HT-29 (cell line): ENCODE measurements around the gene CRISPLD2. TPM values are rescaled to one million over a fixed set of nuclear protein-coding genes. Genes with fewer than 3 reads are reported as not detected.

Experiments used
- DNase-seq: peaks from one replicate; pipeline ENCODE4 v3.0.0-alpha.2; 2015; ENCODE audit warnings: low spot score
- total RNA-seq: library from RNA; depleted of rRNA; stranded (reverse); fragments of >200 nt; shearing (Covaris generic); gene quantifications from 2 replicates; pipeline ENCODE4 v1.2.3, GENCODE V29; 2014; rRNA removed

Gene CRISPLD2, protein sequence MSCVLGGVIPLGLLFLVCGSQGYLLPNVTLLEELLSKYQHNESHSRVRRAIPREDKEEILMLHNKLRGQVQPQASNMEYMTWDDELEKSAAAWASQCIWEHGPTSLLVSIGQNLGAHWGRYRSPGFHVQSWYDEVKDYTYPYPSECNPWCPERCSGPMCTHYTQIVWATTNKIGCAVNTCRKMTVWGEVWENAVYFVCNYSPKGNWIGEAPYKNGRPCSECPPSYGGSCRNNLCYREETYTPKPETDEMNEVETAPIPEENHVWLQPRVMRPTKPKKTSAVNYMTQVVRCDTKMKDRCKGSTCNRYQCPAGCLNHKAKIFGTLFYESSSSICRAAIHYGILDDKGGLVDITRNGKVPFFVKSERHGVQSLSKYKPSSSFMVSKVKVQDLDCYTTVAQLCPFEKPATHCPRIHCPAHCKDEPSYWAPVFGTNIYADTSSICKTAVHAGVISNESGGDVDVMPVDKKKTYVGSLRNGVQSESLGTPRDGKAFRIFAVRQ
- 0.74 and 0.78 TPM in 2 replicates for total RNA-seq

DNA sequence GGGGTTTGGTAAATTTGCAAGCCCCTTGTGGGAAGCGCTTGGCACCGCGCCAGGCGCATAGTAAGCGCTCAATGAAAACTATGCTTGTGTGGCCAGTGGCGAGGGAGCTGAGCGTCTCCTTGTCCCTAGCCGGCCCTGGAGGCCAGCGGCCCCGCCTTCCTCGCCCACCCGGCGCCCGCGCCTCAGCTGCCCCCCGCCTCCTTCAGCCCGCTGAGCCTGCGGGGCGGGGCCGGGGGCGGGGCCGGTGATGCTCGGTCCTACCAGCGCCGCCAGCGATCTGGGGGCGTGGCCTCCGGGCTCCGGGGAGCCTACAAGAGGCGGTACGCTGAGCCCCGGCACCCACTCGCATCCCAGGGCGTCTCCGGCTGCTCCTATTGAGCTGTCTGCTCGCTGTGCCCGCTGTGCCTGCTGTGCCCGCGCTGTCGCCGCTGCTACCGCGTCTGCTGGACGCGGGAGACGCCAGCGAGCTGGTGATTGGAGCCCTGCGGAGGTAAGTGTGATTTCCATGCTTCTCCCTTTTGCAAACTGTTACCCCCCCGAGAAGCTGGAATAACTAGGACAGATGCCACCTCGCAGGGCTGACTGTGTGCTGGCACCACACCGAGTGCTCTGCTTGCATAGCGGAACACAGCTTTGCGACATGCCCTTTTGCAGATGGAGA lies at the start of gene CRISPLD2:
Gene CRISPLD2, plus strand, starts transcription at position 342 of the 661 bp plus-strand sequence. CDS start 18,511 bp downstream, outside the sequence.
- DNase-seq: peak; percentile 73

DNA sequence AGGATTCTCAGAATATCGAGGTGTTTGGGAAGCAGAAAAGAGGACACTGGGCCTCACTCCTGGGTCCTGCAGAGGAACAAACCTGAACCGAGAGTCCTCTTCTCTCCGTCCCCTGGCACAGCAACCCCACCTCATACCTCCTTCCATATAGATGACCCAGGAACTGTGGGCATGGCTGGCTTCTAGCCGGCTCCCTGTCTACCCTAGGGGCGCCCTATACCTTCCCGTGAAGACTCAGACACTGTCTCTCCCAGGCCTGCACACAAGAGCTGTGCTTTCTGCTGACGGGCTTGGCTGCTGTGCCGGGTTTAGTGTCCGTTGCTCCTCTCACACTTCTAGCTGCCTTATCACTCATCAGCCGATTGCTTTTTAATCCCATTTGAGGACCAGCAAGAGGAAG lies 46.5 kb upstream of the CRISPLD2 start:
- no peak for DNase-seq

DNA sequence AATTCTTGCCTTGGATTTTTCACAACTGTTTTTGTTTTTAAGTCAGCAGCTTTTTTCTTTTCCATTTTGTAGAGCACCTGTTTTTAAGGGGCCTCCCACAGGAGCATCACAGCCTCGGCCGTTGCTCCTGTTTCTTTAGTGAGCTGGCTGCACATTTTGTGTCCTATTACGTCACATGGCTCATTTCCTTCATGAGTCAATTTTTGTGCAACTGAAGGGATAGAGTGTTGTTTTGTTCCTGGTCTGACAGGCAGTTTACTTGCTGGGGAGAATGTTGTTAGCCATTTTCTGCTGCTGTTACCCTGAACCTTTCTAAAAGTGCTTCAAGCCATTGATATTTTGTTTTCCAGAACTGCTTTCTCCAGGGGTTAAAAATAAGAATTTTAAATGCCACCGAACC lies 45.0 kb upstream of the CRISPLD2 start:
- no peak for DNase-seq

DNA sequence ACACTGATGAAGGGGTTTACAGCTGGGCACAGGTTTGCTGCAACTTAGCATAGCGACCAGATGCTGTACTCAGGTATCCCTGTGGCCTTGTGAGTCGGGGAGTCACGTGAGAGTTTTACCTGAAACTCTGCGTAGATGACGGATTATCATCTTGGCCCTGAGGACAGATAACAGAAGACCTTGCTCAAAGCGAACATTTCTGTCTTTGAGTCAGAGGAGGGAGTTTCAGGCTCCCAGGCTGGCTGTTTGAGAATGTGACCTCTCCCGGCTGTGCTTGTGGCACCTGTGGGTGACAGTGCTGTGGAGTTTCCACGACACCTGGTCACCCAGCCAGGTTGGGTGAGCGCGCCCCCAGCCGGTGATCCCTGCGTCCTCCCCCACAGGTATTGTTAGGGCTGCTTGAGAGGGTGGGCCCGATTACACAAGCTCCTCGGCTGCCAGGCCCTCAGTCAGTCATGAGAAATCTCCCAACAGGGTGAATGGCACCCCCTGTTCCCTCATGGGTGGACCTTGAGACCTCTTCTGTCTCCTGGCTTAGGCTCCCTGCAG lies 44.4 kb upstream of the CRISPLD2 start:
- no peak for DNase-seq

DNA sequence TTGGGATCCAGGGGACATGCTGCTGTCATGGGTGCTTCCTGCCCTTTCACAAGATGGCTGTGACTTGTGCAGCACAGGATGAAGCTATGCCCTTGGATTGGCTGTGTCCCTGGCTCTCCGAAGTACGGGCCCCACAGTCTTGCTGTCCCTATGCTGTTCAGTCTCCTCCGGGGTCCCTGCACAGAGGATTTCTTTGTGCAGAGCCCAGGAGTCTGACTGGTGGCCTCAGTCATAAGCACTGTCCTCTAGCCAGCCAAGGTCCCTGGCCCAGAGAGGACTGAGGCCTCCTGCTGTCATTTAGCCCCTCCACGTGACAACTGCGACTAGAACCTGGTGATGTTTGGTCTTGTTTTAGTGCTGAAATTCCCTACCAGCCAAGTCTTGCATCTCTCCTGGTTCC lies 42.4 kb upstream of the CRISPLD2 start:
- DNase-seq: no peak

DNA sequence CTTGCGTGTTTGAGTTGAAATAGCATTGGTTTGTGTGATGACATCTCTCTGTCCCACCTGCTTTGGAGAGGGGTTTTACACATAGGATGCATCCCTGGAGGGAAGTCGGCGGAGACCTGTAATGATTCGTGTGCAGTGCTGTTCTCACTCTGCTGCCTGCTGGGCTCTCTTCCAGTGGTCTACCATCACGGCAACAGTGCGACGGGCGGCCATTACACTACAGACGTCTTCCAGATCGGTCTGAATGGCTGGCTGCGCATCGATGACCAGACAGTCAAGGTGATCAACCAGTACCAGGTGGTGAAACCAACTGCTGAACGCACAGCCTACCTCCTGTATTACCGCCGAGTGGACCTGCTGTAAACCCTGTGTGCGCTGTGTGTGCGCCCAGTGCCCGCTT lies 41.1 kb upstream of the CRISPLD2 start:
- no peak for DNase-seq

DNA sequence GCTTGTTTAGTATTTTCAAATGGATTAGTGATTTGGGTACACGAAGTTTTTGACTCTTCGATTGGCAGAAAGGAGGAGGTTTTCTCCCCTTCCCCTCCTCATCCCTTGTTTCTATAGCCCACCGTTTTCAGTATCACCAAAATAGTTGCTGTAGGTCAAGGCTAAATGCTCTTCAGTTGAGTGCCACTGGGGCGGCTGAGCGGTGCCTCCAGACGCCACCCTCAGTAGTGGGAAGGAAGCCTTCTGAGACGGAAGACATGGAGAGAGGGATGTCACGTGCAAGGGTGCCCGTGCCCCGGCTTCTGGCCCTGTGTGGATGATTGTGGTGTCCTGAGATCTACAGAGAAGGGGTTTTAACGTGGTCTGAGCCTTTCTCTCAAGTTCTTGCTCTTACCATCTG lies 39.7 kb upstream of the CRISPLD2 start:
- no peak for DNase-seq

DNA sequence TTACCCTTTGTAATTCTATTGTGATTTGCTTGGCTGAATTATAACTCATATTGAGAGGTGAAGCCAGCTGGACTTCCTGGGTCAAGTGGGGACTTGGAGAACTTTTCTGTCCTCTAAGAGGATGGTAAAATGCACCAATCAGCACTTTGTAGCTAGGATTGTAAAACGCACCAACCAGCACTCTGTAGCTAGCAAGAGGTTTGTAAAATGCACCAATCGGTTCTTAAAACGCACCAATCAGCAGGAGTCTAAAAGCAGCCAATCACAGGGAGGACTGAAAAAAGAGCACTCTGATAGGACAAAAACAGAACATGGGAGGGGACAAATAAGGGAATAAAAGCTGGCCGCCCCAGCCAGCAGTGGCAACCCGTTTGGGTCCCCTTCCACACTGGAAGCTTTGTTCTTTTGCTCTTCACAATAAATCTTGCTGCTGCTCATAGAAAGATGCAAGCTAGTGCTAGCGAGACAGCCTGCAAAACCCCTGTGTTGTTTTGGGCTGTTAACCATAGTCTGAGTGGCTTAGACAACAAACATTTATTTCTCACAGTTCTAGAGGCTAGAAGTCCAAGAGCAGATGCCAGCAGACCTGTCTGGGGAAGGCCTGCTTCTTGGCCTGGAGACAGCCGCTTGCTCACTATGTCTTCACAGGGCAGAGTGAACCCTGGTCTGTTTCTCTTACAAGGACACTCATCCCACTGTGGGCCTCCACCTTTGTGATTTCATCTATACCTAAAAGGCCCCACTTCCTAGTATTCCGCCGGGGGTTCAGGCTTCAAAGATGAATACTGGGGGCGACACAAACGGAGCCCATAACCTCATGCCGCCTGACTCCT lies 39.0 kb upstream of the CRISPLD2 start:
- DNase-seq: peak; percentile 5

DNA sequence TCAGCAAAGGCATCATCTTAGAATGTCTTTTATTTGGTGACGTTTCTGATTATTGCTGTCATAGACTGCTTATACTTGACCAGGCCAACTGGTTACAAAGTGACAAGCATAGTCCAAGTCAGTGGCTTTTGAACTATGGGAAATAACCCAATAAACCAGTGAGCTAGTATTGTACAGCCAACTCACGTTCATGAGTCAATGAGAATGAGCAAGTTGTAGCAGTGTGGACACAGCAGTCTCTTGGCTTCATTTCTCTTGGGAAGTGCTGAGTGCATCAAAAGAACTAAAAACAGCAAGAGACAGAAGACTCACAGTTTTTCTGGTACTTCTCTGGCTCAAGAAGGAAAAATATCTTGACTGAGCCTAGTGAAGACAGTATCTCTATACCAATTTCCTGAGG lies 36.9 kb upstream of the CRISPLD2 start:
- no peak for DNase-seq

DNA sequence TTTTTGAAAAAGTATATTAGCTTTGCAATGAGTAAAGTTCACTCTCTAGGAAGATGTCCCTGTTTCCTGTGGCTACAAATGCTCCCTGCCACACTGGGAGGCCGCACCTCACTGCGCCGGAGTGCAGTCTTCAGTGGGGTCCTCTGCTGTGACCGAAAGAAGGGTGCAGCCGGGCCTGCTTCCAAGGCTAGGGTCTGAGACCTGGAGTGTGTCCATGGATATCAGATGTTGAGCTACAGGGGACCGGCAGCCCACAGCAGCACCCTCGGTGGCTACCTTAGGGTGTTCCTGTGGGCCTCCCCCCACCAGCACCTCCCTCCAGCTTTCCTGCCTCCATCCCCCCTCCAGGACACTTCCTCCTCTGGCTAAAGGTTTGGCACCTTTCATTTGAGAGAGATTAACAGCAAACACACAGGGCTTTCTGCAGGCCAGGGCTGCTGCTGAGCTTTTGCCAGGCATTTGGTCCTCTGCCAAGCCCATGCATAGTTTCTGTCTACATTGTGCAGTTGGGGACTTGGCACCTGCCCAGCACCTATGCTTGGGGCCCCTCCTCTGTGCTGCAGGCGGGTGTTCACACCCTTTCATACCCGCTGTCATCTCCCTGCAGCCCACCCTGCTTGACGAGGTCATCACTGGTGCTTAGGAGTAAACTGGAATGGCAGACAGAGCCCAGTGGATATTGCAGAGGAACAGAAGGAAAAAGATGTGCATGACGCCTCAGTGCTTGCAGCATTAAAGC lies 33.8 kb upstream of the CRISPLD2 start:
- no peak for DNase-seq

DNA sequence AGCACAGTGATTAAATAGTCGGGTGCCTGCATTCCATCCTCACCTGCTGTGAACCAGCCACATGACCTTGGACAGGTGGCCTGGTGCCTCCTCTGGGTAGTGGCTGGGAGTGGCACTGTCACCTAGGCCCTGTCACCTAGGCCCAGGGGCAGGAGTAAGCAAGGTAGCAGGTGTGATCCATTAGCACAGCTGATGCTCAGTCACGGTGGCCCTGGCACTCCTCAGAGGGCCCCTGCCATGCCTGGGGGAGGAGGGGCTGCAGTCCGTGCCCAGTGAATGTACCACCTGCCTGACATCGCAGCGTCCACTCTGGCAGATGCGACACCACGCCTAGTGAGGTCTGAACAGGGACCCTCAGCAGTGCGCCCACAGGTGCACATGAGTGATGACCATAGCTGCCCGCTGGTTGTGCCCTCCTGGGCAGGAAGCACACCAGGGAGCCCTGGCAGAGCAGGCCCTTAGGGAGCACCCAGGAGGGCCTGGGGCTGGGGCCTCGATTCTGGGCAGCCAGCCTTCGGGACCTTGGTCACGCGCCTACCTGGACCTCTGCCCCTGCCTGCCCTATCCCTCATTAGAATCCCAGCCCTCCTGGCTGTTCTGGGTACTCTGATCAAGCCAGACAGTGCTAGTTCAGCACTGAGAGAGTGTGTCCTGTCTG lies 33.1 kb upstream of the CRISPLD2 start:
- no peak for DNase-seq

DNA sequence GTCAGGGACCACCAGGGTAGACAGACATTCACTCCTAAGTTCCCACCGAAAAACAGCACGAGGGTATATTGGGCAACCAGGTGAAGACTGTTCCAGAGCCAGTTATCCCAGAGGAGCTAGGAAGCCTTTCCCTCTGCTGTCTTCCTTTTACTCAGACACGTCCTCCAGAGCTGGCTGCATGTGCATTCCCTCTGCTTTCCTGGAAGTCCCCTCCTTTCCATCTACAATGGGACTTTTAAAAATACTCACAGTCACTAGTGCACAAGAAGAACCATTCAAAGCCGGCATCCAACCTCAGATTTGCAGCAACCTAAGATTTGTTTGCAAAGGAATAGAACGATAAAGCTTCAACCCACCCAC lies 32.5 kb upstream of the CRISPLD2 start:
- no peak for DNase-seq

DNA sequence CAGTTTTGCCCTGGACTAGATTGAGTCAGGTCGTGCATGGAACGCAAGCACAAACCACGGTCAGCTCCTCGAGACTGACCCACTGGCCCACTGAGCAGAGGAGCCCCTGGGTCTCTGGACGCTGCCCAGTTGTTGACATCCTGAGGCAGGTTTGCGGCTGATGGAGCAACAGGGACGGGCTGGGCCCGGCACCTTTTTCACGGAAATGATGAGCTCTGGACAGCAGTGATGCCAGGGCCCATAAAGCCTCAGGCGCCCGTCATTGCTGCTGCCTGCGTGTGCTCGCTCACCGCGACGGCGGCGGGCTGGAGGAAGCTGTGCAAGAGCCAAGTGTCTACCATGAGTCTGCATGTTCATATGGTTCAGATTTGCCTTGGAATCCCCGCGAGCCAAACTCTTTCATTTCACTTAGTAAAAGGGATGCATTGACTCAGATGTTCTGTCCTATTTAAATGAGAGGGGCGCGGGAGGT lies 30.8 kb upstream of the CRISPLD2 start:
- no peak for DNase-seq

DNA sequence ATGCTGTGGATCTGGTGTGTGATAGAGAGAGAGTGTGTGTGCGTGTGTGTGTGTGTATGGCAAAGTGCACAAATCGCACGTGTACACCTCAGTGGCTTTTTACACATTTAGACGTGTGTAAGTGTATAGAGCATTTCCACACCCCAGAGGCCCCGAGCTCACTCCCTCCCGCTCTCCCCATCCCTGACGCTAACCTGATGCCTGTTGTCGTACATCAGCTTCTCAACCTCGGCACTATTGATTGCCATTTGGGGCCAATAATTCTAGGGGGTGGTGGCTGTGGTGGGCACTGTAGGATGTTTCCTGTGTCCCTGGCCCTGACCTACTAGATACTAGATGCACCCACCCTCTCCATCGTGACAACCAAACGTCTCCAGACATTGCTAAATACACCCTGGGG lies 30.4 kb upstream of the CRISPLD2 start:
- DNase-seq: no peak

DNA sequence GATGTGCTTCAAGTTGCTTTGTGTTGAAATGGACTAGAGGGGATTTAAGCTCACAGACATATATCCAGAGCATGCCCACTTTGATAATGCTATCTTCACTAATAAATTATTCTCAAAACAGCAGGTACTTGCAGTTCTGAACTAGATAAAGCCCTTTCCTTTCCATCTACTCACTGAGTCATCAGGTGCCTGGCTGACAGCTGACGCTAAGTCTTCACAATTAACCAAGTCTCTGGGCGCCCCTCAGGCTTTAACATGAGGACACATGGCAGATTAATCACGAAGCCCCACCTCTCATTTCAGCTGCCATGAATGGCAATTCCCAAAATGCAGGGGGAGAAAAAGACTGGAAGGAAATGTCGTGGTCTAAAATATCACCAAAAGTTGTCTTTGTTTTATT lies 29.5 kb upstream of the CRISPLD2 start:
- DNase-seq: no peak

DNA sequence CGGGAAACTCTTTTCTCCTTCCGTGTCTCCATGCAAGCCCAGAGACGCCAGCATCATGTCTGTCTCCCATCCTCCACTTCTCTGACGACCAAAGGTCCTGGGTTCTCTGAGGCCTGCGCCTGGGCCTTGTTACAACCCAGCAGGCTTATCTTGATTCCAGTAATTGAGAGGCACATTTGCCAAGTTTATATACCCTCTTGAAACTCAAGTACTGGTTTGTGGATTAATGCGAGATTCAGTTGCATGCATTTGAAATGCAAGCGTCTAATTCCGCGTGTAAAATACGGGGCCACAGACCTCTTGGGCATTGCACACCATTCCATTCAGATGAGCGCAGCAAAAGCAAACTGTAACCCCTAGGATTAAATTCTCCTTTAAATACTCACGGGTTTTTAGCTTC lies 28.7 kb upstream of the CRISPLD2 start:
- DNase-seq: no peak

DNA sequence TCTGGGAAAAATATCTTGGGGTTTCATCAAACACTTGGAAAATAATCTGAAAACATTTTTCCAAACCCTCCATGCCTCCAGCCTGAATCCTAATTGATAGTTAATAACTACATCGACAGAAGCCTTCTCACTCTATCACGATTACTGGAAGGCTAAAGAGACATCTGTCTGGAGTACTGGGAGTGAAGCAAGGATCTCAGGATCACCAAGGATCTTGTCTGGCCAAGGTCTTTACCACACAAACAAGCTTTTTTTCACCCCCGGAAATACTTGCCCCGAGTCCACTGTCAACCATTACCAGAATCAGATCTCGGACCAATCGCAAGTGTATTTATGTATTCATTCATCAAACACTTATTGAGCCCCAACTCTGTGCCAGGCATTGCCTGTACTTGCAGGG lies 28.3 kb upstream of the CRISPLD2 start:
- DNase-seq: no peak

DNA sequence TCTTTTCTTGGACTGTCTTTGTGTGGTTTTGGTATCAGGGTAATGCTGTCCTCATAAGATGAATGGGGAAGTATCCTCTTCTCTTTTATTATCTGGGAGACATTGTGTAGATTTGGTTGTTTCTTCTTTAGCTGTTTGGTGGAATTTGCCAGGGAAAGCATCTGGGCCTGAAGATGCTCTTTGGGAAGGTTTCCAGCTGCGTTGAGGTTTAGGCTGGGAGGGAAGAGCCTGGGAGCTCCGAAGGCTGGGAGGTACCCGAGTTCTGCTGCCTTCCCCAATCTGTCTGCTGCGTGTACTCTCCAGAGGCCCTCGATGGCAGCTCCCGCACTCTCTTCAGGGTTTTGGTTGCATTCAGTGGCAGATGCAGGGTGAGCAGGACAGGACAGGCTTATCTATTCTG lies 25.6 kb upstream of the CRISPLD2 start:
- no peak for DNase-seq

DNA sequence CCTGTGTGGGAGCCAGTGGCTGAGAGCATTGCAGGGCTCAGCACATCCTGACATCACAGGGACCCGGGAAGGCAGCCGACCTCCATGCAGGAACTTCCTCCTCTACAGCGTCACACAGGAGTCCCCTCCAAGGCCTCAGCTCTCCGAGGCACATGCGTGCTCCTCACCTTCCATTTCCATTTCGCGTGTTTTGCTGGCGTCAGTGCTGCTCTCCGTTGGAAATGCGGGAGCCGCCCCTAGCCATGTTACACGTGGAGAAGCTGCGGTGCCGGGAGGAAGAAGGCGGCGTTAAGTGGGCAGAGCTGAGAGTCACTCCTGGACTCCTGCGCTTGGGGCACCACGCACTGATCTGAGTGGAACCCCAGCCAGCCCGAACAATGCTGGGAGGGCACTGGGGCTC lies 25.2 kb upstream of the CRISPLD2 start:
- DNase-seq: no peak

DNA sequence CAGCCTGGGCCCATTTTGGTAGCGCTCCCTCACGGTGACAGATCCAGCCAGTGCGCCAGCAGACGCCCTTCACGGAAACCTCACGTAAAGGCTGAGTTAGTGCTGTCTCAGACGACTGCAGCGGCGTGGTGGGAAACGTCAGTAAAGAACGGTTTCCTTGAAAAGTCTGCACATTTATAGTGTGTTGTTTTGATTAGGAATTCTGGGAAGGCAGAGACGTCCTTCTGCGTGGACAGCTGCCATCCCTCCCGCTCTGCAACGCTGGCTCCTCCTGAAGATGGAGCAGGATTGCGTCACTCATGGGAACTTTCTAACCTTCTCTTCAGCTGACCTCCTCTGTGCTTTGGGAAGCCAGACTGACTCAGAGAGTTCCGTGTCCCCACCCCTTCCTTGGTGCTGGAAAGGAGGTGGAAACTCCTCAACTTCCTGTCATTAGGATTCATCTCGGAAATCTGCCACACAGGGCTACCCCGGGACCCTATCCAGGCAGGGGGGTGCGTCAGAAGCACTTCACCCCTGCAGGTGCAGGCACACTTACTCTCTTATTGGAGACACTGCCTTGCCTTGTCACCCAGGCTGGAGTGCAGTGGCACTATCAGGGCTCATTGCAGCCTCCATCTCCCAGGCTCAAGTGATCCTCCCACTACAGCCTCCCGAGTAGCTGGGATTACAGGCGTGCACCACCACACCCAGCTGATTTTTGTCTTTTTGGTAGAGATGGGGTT lies 24.3 kb upstream of the CRISPLD2 start:
- no peak for DNase-seq
